ENCODE measurements around the gene HIVEP3.

Gene HIVEP3

DNA sequence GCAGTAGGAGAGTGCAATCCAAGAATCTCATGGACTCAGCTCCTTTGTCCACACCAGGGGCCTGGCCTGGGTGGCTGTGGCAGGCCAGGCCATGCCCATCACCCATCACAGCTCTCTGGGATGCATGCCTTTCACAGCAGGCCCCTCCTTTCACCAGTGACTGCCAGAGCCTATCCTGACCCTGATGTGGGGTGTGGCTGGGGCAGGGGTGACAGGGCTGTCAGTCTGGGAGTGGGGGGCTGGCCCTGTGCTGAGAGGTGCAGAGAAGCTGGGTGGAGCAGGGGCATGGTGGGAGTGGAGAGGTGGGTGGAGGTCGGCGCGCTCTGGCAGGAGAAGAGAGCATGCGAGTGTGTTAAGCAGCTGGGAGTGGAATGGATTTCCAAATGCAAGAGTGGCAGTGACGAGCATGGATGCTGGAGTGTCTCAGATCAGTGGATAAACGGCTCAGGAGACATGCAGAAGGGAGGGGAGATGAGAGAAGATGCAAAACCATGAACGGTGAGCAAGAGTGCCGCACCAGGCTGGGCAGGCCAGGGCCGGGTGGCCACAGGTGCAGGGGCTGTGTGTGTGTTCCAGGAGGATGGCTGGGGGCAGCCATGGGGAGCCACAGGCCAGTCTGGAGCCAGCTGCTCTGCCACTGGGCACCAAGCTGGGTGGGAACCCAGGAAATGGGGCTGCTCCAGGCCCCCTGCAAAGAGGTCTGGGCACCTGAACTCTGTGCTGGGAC is 394.6 kb downstream of the HIVEP3 start:
- Histone ChIP-seq H3K4me2 (no peak overlapping the region), H3K27ac (no peak overlapping the region), H4K20me1 (peaks cover 0 to 63% (median 0%) of the 10 kb centered on the region in 11 experiments; a peak in 6 of 22 replicates), H3K4me3 (no peak overlapping the region), H3K36me3 (peaks cover 0 to 47% (median 0%) of the 10 kb centered on the region in 11 experiments; a peak in 9 of 22 replicates), H3K9me3 (replicated peaks in 1 of 11) (no peaks in the 10 kb centered on the region; a peak in 1 of 22 replicates), H3K4me1 (peaks cover under 1 to 21% (median 5%) of the 10 kb centered on the region in 10 experiments; a peak in 13 of 20 replicates), H3K27me3 (no peaks in the 10 kb centered on the region), H3K9ac (no peak overlapping the region)
- no peak for TF ChIP-seq Cebpa-rat (IDR thresholded peaks at IDR 0.05)

DNA sequence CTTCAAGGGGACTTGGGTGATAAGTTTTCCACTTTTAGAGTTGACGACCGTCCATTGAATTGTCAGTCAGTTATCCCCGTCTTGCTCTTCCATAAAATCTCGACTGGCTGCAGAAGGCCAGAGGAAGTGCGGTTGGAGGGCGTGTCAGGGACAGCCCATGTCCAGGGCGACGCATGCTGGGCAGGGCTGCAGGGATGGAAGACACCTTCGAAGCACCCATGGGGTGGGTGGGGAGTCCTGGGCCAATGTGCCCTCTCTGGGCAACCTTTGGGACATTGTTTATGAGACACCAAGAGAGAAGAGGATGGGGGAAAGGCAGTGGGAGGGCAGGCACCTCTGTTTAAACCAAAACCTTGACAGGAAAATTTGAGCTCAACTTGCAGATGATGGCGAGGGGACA is 395.7 kb downstream of the HIVEP3 start:
- no peak for TF ChIP-seq Cebpa-rat (IDR thresholded peaks at IDR 0.05)
- no peak overlapping the region for H3K27ac ChIP-seq
- H3K27me3 ChIP-seq = no peaks in the 10 kb centered on the region
- no peak overlapping the region for H3K4me2 ChIP-seq
- H3K9ac ChIP-seq = no peak overlapping the region
- H4K20me1 ChIP-seq = peaks cover 0 to 73% (median 0%) of the 10 kb centered on the region in 11 experiments; a peak in 7 of 22 replicates
- no peaks in the 10 kb centered on the region for H3K9me3 ChIP-seq (replicated peaks in 1 of 11)
- peaks cover 0 to 50% (median 0%) of the 10 kb centered on the region in 11 experiments; a peak in 9 of 22 replicates for H3K36me3 ChIP-seq
- no peak overlapping the region for H3K4me3 ChIP-seq
- H3K4me1 ChIP-seq = peaks cover 6 to 31% (median 13%) of the 10 kb centered on the region in 10 experiments; a peak in 15 of 20 replicates

DNA sequence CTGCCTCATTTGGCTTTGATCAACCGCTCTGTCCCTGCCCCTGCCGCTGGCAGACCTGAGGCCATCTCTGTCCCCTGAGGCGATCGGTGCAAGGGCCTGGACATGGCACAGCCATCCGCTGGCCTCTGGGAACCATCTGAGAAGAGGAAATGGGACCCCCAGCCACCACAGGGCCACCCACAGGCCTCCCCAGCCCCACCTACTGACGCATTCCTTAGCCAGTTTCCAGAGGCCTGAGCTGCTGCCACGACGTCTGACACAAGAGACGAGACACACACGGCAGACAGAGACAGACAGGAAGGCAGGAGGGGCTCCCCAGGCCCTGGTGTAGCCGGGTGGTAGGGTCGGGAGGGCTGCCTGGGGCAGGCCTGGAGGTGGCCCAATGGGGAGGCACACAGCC is 397.0 kb downstream of the HIVEP3 start:
- H3K4me1 ChIP-seq = peaks cover 10 to 39% (median 25%) of the 10 kb centered on the region in 10 experiments; a peak in 18 of 20 replicates
- H3K27me3 ChIP-seq = no peaks in the 10 kb centered on the region
- no peak overlapping the region; a peak in 1 of 22 replicates for H3K4me2 ChIP-seq
- no peaks in the 10 kb centered on the region for H3K9me3 ChIP-seq (replicated peaks in 1 of 11)
- no peak for TF ChIP-seq Cebpa-rat (IDR thresholded peaks at IDR 0.05)
- H3K36me3 ChIP-seq = peaks cover 0 to 57% (median 0%) of the 10 kb centered on the region in 11 experiments; a peak in 9 of 22 replicates
- H3K27ac ChIP-seq = peak overlapping the region in 3 of 11 experiments; percentile 9 to 35 (median 10); a peak in 3 of 22 replicates
- H3K9ac ChIP-seq = peak overlapping the region in 2 of 11 experiments; percentile 10 to 42; a peak in 1 of 22 replicates
- peaks cover 0 to 86% (median 0%) of the 10 kb centered on the region in 11 experiments; a peak in 7 of 22 replicates for H4K20me1 ChIP-seq
- H3K4me3 ChIP-seq = no peak overlapping the region

DNA sequence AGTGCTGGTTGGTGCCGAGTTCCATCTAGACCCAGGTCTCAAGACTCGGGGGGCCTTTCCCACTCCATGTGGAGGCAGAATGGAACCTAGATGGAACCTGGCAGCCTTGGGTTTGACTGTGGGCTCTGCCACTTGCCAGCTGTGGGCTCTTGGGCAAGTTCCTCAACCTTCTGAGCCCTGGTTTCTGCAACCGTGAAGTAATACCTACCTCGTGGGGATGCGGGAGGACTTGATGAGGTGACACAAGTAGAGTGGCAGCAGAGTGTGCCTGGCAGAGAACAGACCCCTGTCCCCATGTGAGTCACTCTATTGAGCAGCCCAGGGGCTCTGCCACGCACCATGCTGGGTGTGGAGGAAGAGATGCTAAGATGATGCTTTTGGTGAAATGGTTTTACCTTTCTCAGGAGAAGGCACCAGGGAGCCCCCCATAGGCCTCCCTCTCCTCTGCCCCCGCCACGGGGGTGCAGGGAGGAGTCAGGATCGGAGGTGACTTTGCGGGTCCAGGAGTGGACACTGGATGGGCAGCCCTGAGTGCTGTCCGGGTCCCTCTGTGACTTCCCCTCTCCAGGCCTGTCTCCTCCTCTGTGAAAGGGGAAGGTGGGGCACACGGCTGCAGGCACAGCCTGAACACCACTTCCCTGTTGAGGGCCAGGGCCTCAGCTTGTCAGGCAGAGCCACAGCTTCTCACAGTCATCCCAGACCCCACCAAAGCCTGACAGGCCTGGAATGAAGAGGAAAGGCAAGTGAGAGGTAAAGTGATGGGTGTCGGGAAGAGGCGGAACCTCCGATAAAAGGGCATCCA is 397.6 kb downstream of the HIVEP3 start:
- H4K20me1 ChIP-seq = peaks cover 0 to 91% (median 0%) of the 10 kb centered on the region in 11 experiments; a peak in 7 of 22 replicates
- no peak overlapping the region; a peak in 2 of 22 replicates for H3K4me2 ChIP-seq
- peak overlapping the region in 3 of 11 experiments; percentile 9 to 35 (median 10); a peak in 1 of 22 replicates for H3K27ac ChIP-seq
- H3K9ac ChIP-seq = peak overlapping the region in 2 of 11 experiments; percentile 10 to 42; a peak in 1 of 22 replicates
- TF ChIP-seq Cebpa-rat (IDR thresholded peaks at IDR 0.05) = no peak
- peaks cover 0 to 57% (median 0%) of the 10 kb centered on the region in 11 experiments; a peak in 9 of 22 replicates for H3K36me3 ChIP-seq
- no peaks in the 10 kb centered on the region for H3K27me3 ChIP-seq
- H3K4me1 ChIP-seq = peaks cover 15 to 45% (median 31%) of the 10 kb centered on the region in 10 experiments; a peak in 19 of 20 replicates
- no peaks in the 10 kb centered on the region for H3K9me3 ChIP-seq (replicated peaks in 1 of 11)
- H3K4me3 ChIP-seq = no peak overlapping the region

DNA sequence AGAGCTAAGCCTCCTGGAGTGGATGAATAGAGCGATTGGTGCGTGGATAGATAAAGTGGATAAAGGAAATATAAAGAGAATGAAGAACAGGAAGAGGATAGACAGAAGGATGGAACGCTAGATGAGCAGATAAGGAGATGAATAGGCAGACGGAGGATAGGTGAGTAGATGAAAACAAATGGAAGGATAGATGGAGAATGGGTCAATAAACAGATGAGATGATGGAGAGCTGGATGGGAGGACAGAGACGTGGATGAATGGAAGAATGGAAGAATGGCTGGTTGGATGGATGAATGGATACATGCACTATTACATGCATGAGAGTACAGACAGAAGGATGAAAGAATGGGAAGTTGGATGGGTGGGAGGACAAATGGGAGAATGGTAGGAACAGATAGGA is 399.1 kb downstream of the HIVEP3 start:
- Histone ChIP-seq H3K4me3 (no peak overlapping the region), H3K36me3 (peaks cover 0 to 50% (median 0%) of the 10 kb centered on the region in 11 experiments; a peak in 9 of 22 replicates), H3K4me2 (no peak overlapping the region), H4K20me1 (peaks cover 0 to 83% (median 0%) of the 10 kb centered on the region in 11 experiments; a peak in 7 of 22 replicates), H3K9me3 (replicated peaks in 1 of 11) (no peaks in the 10 kb centered on the region), H3K9ac (no peak overlapping the region), H3K4me1 (peaks cover 15 to 46% (median 35%) of the 10 kb centered on the region in 10 experiments; a peak in 19 of 20 replicates), H3K27ac (no peak overlapping the region), H3K27me3 (no peaks in the 10 kb centered on the region)
- TF ChIP-seq Cebpa-rat (IDR thresholded peaks at IDR 0.05) = no peak

DNA sequence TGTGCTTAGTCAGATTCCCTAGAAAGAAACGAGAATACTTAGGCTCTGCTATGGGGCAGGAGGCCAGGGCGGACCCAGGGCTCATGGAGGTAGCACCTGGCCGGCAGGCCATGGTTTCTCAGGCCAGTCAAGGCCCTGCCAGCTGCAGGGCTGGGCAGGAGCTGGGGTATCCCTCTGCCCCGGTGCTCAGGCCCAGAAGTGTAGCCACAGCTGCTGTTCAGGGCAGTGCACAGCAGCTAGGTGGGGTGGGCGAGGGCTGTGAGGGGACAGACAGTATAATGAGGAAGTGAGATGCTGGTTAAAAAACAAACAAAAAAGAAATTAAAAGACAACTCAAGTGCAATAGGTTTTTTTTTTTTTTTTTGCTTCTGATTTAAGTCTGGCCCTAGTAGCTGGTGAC is 400.3 kb downstream of the HIVEP3 start:
- Histone ChIP-seq H3K27me3 (no peaks in the 10 kb centered on the region), H4K20me1 (peaks cover 0 to 75% (median 0%) of the 10 kb centered on the region in 11 experiments; a peak in 6 of 22 replicates), H3K4me3 (no peak overlapping the region), H3K4me2 (peak overlapping the region in 7 of 11 experiments; percentile 17 to 49 (median 35); a peak in 9 of 22 replicates), H3K4me1 (peaks cover 15 to 46% (median 35%) of the 10 kb centered on the region in 10 experiments; a peak in 19 of 20 replicates), H3K36me3 (peaks cover 0 to 46% (median 0%) of the 10 kb centered on the region in 11 experiments; a peak in 10 of 22 replicates), H3K27ac (peak overlapping the region in 1 of 11 experiments; percentile 26; a peak in 1 of 22 replicates), H3K9me3 (replicated peaks in 1 of 11) (no peaks in the 10 kb centered on the region), H3K9ac (no peak overlapping the region)
- no peak for TF ChIP-seq Cebpa-rat (IDR thresholded peaks at IDR 0.05)

DNA sequence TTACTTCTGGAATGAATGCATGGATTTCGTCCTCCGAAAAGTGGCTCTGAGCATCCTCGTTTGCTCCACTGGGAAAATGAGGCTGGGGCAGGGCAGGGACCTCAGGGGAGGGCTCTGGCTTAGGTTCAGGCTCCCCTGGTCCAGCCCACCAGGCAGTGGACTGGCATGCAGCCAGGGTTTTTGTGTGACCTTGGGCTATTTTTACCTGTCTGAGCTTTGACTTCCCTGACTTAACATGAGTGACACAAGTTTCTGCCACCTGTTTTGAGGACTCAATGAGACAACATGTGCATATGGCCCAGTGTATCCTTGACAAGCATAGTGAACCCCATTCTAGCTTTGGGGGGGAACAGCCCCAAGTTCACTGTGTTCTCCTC is 401.7 kb downstream of the HIVEP3 start:
- peak overlapping the region in 5 of 11 experiments; percentile 50 to 69 (median 59); a peak in 4 of 22 replicates for H3K9ac ChIP-seq

More for the DNA sequence above, 401.7 kb downstream of the HIVEP3 start:
- H3K4me2 ChIP-seq = peak overlapping the region; percentile 77 to 92 (median 86); a peak in 21 of 22 replicates
- H3K4me3 ChIP-seq = no peak overlapping the region; a peak in 1 of 20 replicates
- peaks cover 15 to 42% (median 35%) of the 10 kb centered on the region in 10 experiments; a peak in 19 of 20 replicates for H3K4me1 ChIP-seq
- no peaks in the 10 kb centered on the region for H3K9me3 ChIP-seq (replicated peaks in 1 of 11)
- H3K27ac ChIP-seq = no peak overlapping the region
- H4K20me1 ChIP-seq = peaks cover 0 to 61% (median 0%) of the 10 kb centered on the region in 11 experiments; a peak in 5 of 22 replicates
- H3K36me3 ChIP-seq = peaks cover 0 to 49% (median 9%) of the 10 kb centered on the region in 11 experiments; a peak in 11 of 22 replicates
- no peak for TF ChIP-seq Cebpa-rat (IDR thresholded peaks at IDR 0.05)
- no peaks in the 10 kb centered on the region for H3K27me3 ChIP-seq
